ENCODE results near the gene FOXP4. TPM values are rescaled to one million over a fixed set of nuclear protein-coding genes. Genes with fewer than 3 reads are reported as not detected.

Gene FOXP4
- polyA plus RNA-seq, 1 experiment, result 4.0 TPM

- Histone ChIP-seq H3K36me3 (ENCODE audit: control insufficient read depth, insufficient read depth, low read length) (peaks cover 23% of the 10 kb centered on the region), H3K27me3 (ENCODE audit: control insufficient read depth, insufficient read depth, low read length) (no peaks in the 10 kb centered on the region), H3K4me3 (ENCODE audit: low read depth, low read length) (no peak overlapping the region)
- POLR2A ChIA-PET, result no interaction called here
- no peak for DNase-seq (ENCODE audit: low read depth)
- CTCF ChIA-PET, result interaction anchor here (1.6 kb wide), 1 partner anchor 25 kb away, joined by 4 read pairs; no protein-coding TSS in a partner anchor
- TF ChIP-seq CTCF (IDR thresholded peaks at IDR 0.05; ENCODE audit: insufficient read depth, low read depth, low read length), result no peak
Measured at GRCh38 chr6:41567684-41568083, 21.5 kb downstream of the FOXP4 start.

- ChIA-PET POLR2A (no interaction called here), CTCF (interaction anchor here (0.5 to 1.6 kb wide), 3 partner anchors 20 to 25 kb away, joined by 3 to 4 read pairs (median 3); no protein-coding TSS in a partner anchor)
- no peak for TF ChIP-seq CTCF (IDR thresholded peaks at IDR 0.05; ENCODE audit: insufficient read depth, low read depth, low read length)
- no peak for DNase-seq (ENCODE audit: low read depth)
- H3K36me3 ChIP-seq (ENCODE audit: control insufficient read depth, insufficient read depth, low read length), result peaks cover 23% of the 10 kb centered on the region
- no peak overlapping the region for H3K4me3 ChIP-seq (ENCODE audit: low read depth, low read length)
- no peaks in the 10 kb centered on the region for H3K27me3 ChIP-seq (ENCODE audit: control insufficient read depth, insufficient read depth, low read length)
Measured at GRCh38 chr6:41568202-41568584, 22.0 kb downstream of the FOXP4 start.

GRCh38 chr6:41568585-41569384 lies 22.6 kb downstream of the FOXP4 start:
- no peak overlapping the region for H3K4me3 ChIP-seq (ENCODE audit: low read depth, low read length)
- CTCF ChIA-PET, result interaction anchor here (0.5 to 1.6 kb wide), 3 partner anchors 20 to 26 kb away, joined by 3 to 4 read pairs (median 3); no protein-coding TSS in a partner anchor
- POLR2A ChIA-PET, result no interaction called here
- H3K27me3 ChIP-seq (ENCODE audit: control insufficient read depth, insufficient read depth, low read length), result no peaks in the 10 kb centered on the region
- no peak for DNase-seq (ENCODE audit: low read depth)
- peaks cover 23% of the 10 kb centered on the region for H3K36me3 ChIP-seq (ENCODE audit: control insufficient read depth, insufficient read depth, low read length)
- no peak for TF ChIP-seq CTCF (IDR thresholded peaks at IDR 0.05; ENCODE audit: insufficient read depth, low read depth, low read length)

- TF ChIP-seq CTCF (IDR thresholded peaks at IDR 0.05; ENCODE audit: insufficient read depth, low read depth, low read length), result no peak
- ChIA-PET CTCF (no interaction called here), POLR2A (no interaction called here)
- no peaks in the 10 kb centered on the region for H3K27me3 ChIP-seq (ENCODE audit: control insufficient read depth, insufficient read depth, low read length)
- H3K4me3 ChIP-seq (ENCODE audit: low read depth, low read length), result no peak overlapping the region
- H3K36me3 ChIP-seq (ENCODE audit: control insufficient read depth, insufficient read depth, low read length), result peaks cover 23% of the 10 kb centered on the region
- no peak for DNase-seq (ENCODE audit: low read depth)
Measured at GRCh38 chr6:41570259-41570615, 24.1 kb downstream of the FOXP4 start.

- ChIA-PET CTCF (no interaction called here), POLR2A (no interaction called here)
- no peak for DNase-seq (ENCODE audit: low read depth)
- TF ChIP-seq CTCF (IDR thresholded peaks at IDR 0.05; ENCODE audit: insufficient read depth, low read depth, low read length), result no peak
- peaks cover 16% of the 10 kb centered on the region for H3K36me3 ChIP-seq (ENCODE audit: control insufficient read depth, insufficient read depth, low read length)
- H3K27me3 ChIP-seq (ENCODE audit: control insufficient read depth, insufficient read depth, low read length), result no peaks in the 10 kb centered on the region
- no peak overlapping the region for H3K4me3 ChIP-seq (ENCODE audit: low read depth, low read length)
Measured at GRCh38 chr6:41571021-41571780, 25.0 kb downstream of the FOXP4 start.
